Right atrium auricular region (tissue), 2 donors: Measurements from ENCODE around the gene PLSCR1. TPM values are rescaled to one million over a fixed set of nuclear protein-coding genes. Genes with fewer than 3 reads are reported as not detected.

Experiments
- DNase-seq: peaks from one replicate; pipeline ENCODE4 v3.0.0-alpha.2; 2019; ENCODE audit warnings: low spot score
- H3K27ac ChIP-seq, 2 donors: fragments of 200-600 bp; sonication (generic); 1 replicate in 1 of 2; 2 replicates in 1 of 2; pipeline ENCODE4 v1.5.1; 2016 to 2019
- H3K27me3 ChIP-seq, 2 donors: fragments of 200-600 bp; sonication (generic); one replicate each; pipeline versions ENCODE4 v1.5.1 to v1.6.0; 2017 to 2019
- H3K36me3 ChIP-seq: fragments of 200-600 bp; sonication (generic); one replicate; pipeline ENCODE4 v1.5.1; 2016
- H3K4me1 ChIP-seq, 2 donors: fragments of 200-600 bp; sonication (generic); one replicate each; pipeline versions ENCODE4 v1.5.1 to v1.6.0; 2017 to 2019
- H3K4me3 ChIP-seq, 2 donors: fragments of 200-600 bp; sonication (generic); 1 replicate in 1 of 2; 2 replicates in 1 of 2; pipeline ENCODE4 v1.5.1; 2017 to 2019; ENCODE audit warnings: mild to moderate bottlenecking in 1 of 2, moderate library complexity in 1 of 2
- H3K9me3 ChIP-seq, 2 donors: fragments of 200-600 bp; sonication (generic); one replicate each; pipeline ENCODE4 v1.5.1; 2019
- CTCF ChIP-seq, 2 donors: fragments of 200-600 bp; sonication (generic); IDR thresholded peaks; one replicate each; pipeline ENCODE4 v1.5.1; 2019; ENCODE audit warnings: antibody characterized with exemption in 2 of 2
- total RNA-seq, 2 donors: library from RNA; depleted of rRNA; stranded (reverse); fragments of >200 nt; gene quantifications; one replicate each; pipeline ENCODE4 v1.1.0, GENCODE V29; 2016

PLSCR1 gene
- total RNA-seq, 2 donors from 2014 or later: 42.7 to 43.1 TPM

DNA sequence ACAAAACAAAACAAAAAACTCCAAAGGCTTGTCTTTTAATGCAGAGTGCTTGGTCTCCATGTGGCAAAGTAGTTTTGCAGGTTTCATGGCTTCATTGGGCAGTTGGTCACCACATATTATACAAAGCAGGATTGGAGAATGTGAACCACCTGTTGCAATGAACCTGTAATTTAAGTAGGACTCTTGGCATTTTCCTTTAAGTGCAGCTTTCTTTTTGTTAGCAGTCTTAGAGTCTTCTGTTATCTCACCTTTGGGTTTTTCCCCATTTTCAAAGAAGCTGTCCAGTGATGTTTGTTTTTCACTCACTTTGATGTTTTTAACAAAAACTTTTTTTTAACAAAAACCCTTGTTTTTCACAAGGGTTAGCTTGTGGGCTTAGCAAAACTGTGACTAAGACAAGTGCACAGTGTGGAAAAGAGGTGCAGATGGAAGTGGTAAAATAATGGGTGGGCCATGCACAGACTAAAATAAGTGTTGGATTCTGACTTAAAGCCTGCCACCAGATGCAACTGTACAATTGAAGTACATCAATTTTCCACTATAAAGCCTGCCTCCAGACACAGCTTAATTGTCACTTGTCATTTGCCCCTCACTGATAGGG lies 2.9 kb upstream of the PLSCR1 start:
- Histone ChIP-seq H3K27me3 (no peaks in the 10 kb centered on the region), H3K4me1 (peaks cover 0 to 4% of the 10 kb centered on the region in 2 donors), H3K9me3 (no peaks in the 10 kb centered on the region), H3K36me3 (no peaks in the 10 kb centered on the region), H3K27ac (no peak overlapping the region), H3K4me3 (no peak overlapping the region)
- DNase-seq: no peak
- no peak for TF ChIP-seq CTCF (IDR thresholded peaks at IDR 0.05)

- H3K36me3 ChIP-seq: no peaks in the 10 kb centered on the region
- TF ChIP-seq CTCF (IDR thresholded peaks at IDR 0.05): no peak
- H3K27me3 ChIP-seq: no peaks in the 10 kb centered on the region
- H3K4me3 ChIP-seq: no peak overlapping the region
- H3K9me3 ChIP-seq: no peaks in the 10 kb centered on the region
- no peak overlapping the region for H3K27ac ChIP-seq
- DNase-seq: no peak
- peaks cover 0 to 12% of the 10 kb centered on the region in 2 donors for H3K4me1 ChIP-seq
Measured at GRCh38 chr3:146546366-146546965, 2.1 kb upstream of the PLSCR1 start.

GRCh38 chr3:146544929-146545528 lies 622 bp upstream of the PLSCR1 start:
- no peaks in the 10 kb centered on the region for H3K9me3 ChIP-seq
- H3K27ac ChIP-seq: peak overlapping the region; percentile 94 to 98
- peak overlapping the region; percentile 72 to 80 for H3K4me3 ChIP-seq
- peaks cover 0 to 26% of the 10 kb centered on the region in 2 donors for H3K4me1 ChIP-seq
- DNase-seq: no peak
- no peak for TF ChIP-seq CTCF (IDR thresholded peaks at IDR 0.05)
- H3K27me3 ChIP-seq: no peaks in the 10 kb centered on the region
- H3K36me3 ChIP-seq: no peaks in the 10 kb centered on the region

GRCh38 chr3:146543461-146544001 lies 876 bp downstream of the PLSCR1 start:
- Histone ChIP-seq H3K9me3 (no peaks in the 10 kb centered on the region), H3K36me3 (no peaks in the 10 kb centered on the region), H3K27me3 (no peaks in the 10 kb centered on the region), H3K4me3 (peak overlapping the region; percentile 72 to 80), H3K27ac (peak overlapping the region; percentile 94 to 98), H3K4me1 (peaks cover 0 to 34% of the 10 kb centered on the region in 2 donors)
- no peak for TF ChIP-seq CTCF (IDR thresholded peaks at IDR 0.05)
- no peak for DNase-seq

DNA sequence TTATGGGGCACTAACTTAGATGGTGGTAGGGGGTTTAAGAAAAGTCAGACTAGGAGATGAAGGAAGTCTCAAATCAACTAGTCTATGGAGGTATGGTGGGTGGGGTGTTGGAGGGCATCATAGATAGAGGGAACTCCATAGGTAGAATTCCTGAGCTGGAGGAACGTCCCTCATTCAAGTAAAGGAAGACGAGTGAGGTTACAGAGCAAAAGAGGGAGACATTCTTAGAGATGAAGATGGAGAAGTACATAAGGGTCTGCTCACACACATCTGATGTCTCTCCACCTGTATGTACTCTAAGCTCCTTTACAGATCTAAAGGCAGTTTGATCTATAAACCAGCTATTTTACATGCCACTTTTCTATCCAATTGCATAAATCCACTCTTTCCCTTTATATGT lies 1.4 kb downstream of the PLSCR1 start:
- DNase-seq: no peak
- no peaks in the 10 kb centered on the region for H3K36me3 ChIP-seq
- TF ChIP-seq CTCF (IDR thresholded peaks at IDR 0.05): no peak
- peak overlapping the region; percentile 72 to 80 for H3K4me3 ChIP-seq
- peak overlapping the region; percentile 94 to 98 for H3K27ac ChIP-seq
- H3K4me1 ChIP-seq: peaks cover 0 to 34% of the 10 kb centered on the region in 2 donors
- H3K27me3 ChIP-seq: no peaks in the 10 kb centered on the region
- no peaks in the 10 kb centered on the region for H3K9me3 ChIP-seq
